ENCODE results near the gene HNRNPF.

DNA sequence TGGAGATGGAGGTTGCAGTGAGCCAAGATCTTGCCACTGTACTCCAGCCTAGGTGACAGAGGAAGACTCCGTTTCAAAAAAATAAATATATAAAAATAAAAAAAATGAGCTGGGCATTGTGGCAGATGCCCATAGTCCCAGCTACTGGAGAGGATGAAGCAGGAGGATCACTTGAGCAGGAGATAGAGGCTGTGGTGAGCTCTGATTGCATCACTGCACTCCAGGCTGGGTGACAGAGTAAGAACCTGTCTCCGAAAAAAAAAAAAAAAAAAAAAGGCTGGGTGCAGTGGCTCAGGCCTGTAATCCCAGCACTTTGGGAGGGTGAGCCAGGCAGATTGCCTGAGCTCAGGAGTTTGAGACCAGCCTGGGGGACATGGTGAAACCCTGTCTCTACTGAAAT, 39.8 kb upstream of the HNRNPF start:
- TF ChIP-seq, protein P1, sequence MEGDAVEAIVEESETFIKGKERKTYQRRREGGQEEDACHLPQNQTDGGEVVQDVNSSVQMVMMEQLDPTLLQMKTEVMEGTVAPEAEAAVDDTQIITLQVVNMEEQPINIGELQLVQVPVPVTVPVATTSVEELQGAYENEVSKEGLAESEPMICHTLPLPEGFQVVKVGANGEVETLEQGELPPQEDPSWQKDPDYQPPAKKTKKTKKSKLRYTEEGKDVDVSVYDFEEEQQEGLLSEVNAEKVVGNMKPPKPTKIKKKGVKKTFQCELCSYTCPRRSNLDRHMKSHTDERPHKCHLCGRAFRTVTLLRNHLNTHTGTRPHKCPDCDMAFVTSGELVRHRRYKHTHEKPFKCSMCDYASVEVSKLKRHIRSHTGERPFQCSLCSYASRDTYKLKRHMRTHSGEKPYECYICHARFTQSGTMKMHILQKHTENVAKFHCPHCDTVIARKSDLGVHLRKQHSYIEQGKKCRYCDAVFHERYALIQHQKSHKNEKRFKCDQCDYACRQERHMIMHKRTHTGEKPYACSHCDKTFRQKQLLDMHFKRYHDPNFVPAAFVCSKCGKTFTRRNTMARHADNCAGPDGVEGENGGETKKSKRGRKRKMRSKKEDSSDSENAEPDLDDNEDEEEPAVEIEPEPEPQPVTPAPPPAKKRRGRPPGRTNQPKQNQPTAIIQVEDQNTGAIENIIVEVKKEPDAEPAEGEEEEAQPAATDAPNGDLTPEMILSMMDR (IDR thresholded peaks at IDR 0.05): no peak
- no peak for TF ChIP-seq POLR2A (IDR thresholded peaks at IDR 0.05)
